Measurements from ENCODE around the gene DYNLT3. TPM values are rescaled to one million over a fixed set of nuclear protein-coding genes. Genes with fewer than 3 reads are reported as not detected.

DYNLT3 gene
- total and polyA plus RNA-seq, 8 donors = 8.2 to 47.0 (median 19.4) TPM

DNA sequence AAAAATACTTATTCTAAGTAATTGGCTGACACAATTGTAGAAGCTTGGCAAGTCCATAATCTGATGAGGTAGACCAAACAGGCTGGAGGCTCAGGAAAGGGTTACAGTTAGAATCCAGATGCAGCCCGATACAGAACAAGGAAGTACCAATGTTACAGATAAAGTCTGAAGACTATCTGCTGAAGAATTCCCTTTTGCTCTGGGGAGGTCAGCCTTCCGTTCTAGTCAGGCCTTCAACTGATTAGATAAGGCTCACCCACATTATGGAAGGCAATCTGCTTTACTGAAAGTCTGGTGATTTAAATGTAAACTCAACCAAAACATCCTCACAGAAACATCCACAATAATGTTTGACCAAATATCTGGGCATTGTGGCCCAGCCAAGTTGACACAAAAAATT, 7.4 kb upstream of the DYNLT3 start:
- Histone ChIP-seq H3K9me3 (no peaks in the 10 kb centered on the region), H3K27me3 (no peaks in the 10 kb centered on the region), H3K4me1 (no peaks in the 10 kb centered on the region), H3K36me3 (no peaks in the 10 kb centered on the region), H3K4me3 (no peak overlapping the region), H3K27ac (no peak overlapping the region)
- no peak for TF ChIP-seq POLR2AphosphoS5 (IDR thresholded peaks at IDR 0.05)
- TF ChIP-seq POLR2A (IDR thresholded peaks at IDR 0.05) = no peak
- no peak for TF ChIP-seq EP300 (IDR thresholded peaks at IDR 0.05)
- TF ChIP-seq, protein P1, sequence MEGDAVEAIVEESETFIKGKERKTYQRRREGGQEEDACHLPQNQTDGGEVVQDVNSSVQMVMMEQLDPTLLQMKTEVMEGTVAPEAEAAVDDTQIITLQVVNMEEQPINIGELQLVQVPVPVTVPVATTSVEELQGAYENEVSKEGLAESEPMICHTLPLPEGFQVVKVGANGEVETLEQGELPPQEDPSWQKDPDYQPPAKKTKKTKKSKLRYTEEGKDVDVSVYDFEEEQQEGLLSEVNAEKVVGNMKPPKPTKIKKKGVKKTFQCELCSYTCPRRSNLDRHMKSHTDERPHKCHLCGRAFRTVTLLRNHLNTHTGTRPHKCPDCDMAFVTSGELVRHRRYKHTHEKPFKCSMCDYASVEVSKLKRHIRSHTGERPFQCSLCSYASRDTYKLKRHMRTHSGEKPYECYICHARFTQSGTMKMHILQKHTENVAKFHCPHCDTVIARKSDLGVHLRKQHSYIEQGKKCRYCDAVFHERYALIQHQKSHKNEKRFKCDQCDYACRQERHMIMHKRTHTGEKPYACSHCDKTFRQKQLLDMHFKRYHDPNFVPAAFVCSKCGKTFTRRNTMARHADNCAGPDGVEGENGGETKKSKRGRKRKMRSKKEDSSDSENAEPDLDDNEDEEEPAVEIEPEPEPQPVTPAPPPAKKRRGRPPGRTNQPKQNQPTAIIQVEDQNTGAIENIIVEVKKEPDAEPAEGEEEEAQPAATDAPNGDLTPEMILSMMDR (IDR thresholded peaks at IDR 0.05) = no peak
- 6 to 34% (median 21%) methylated on average over 2 of the region's 2 CpGs for WGBS, 5 donors
- DNase-seq = no peak
- intact Hi-C loops (cut with DNase I; ENCODE audit: low total_unique reads) = no loop called here

DNA sequence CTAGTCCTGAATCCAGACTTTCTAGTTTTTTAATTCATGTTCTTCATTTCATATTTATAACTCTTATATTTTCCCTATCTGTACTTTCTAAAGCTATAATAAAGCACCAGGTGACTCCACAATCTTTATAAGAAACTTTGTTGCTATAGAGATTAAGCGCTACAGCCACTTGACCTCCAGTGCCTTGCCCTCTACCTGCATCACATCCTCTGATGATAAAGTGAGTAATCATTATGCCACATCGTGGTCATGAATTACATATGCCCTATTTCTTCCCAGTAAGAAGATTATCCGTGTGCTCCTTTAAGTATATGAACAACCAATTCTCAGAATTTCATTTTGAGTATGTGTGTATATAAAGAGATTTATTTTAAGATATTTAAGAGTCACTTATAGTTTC, 6.8 kb upstream of the DYNLT3 start:
- Histone ChIP-seq H3K36me3 (no peaks in the 10 kb centered on the region), H3K27me3 (no peaks in the 10 kb centered on the region), H3K9me3 (no peaks in the 10 kb centered on the region), H3K4me3 (no peak overlapping the region), H3K4me1 (no peaks in the 10 kb centered on the region), H3K27ac (no peak overlapping the region)
- 49 to 66% (median 63%) methylated on average over 3 of the region's 3 CpGs for WGBS, 5 donors
- TF ChIP-seq, protein P1 (IDR thresholded peaks at IDR 0.05) = no peak
- TF ChIP-seq POLR2A (IDR thresholded peaks at IDR 0.05) = no peak
- TF ChIP-seq EP300 (IDR thresholded peaks at IDR 0.05) = no peak
- no peak for TF ChIP-seq POLR2AphosphoS5 (IDR thresholded peaks at IDR 0.05)
- intact Hi-C loops (cut with DNase I; ENCODE audit: low total_unique reads) = no loop called here
- DNase-seq = no peak

DNA sequence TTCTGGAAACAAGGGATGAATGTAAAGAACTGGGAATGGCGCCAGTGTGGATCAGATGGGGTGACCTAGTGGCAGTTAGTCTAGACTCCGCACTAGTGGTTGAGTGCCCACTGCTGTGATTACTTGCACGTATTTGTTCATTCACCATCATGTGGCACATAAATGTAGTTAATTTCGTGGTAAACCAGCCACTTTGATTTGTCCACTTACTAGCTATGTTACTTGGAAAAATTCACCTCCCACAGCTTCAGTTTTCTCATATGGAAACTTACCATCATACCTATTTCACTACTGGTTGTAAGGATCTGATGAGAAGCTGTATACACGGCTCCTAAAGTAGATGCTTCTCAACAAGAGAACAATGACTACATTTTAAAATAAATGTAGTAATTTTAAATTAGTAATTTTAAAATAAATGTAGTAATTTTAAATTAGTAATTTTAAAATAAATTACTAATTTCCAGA, 394 bp upstream of the DYNLT3 start:
- WGBS, 5 donors = 16 to 40% (median 22%) methylated on average over 4 to 5 of the region's 5 CpGs
- intact Hi-C loops (cut with DNase I; ENCODE audit: low total_unique reads) = no loop called here

DNA sequence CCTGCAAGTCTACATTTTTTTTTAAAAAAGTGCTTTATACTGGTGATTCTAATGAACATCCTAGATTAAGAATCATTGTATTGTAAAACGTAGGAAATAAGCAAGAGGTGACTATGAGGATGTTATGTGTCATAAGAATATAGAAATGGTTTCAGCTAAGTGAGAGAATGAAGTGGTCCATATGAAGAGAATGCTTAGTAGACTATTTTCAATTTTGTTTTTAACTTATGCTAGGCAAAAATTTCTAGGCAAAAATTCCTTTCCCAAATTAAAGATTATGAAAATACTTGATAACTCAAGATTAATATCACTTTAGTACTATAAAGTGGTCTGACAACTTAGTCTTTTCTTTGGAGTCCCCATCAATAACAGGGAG, 825 bp downstream of the DYNLT3 start:
- TF ChIP-seq, protein P1 (IDR thresholded peaks at IDR 0.05) = no peak
- TF ChIP-seq EP300 (IDR thresholded peaks at IDR 0.05) (no peak), POLR2A (IDR thresholded peaks at IDR 0.05) (no peak), POLR2AphosphoS5 (IDR thresholded peaks at IDR 0.05) (no peak)
- no peak for DNase-seq
- Histone ChIP-seq H3K9me3 (peaks cover 0 to 3% (median 0%) of the 10 kb centered on the region in 4 donors), H3K4me1 (peaks cover 0 to 9% (median 0%) of the 10 kb centered on the region in 4 donors), H3K27me3 (peaks cover 0 to 5% (median 0%) of the 10 kb centered on the region in 3 donors), H3K36me3 (peaks cover 0 to under 1% (median 0%) of the 10 kb centered on the region in 4 donors), H3K27ac (peak overlapping the region in 4 of 5 donors; percentile 87 to 92 (median 91)), H3K4me3 (peak overlapping the region; percentile 60 to 81 (median 68))
- intact Hi-C loops (cut with DNase I; ENCODE audit: low total_unique reads) = no loop called here
- 6 to 23% (median 18%) methylated on average over 1 of the region's 1 CpG for WGBS, 5 donors

More for the DNA sequence above, 394 bp upstream of the DYNLT3 start:
- no peak for TF ChIP-seq POLR2AphosphoS5 (IDR thresholded peaks at IDR 0.05)
- TF ChIP-seq POLR2A (IDR thresholded peaks at IDR 0.05) = no peak
- TF ChIP-seq, protein P1 (IDR thresholded peaks at IDR 0.05) = no peak
- TF ChIP-seq EP300 (IDR thresholded peaks at IDR 0.05) = no peak
- Histone ChIP-seq H3K9me3 (peaks cover 0 to 3% (median 0%) of the 10 kb centered on the region in 4 donors), H3K27me3 (peaks cover 0 to 5% (median 0%) of the 10 kb centered on the region in 3 donors), H3K4me1 (peaks cover 0 to 9% (median 0%) of the 10 kb centered on the region in 4 donors), H3K27ac (peak overlapping the region; percentile 68 to 92 (median 90)), H3K4me3 (peak overlapping the region; percentile 60 to 81 (median 68)), H3K36me3 (no peaks in the 10 kb centered on the region)
- no peak for DNase-seq
